Dedifferentiated amniotic fluid mesenchymal stem cell (primary cell): ENCODE data around the gene POLR2M.

Experiments used
- DNase-seq: peaks from one replicate; pipeline ENCODE4 v3.0.0-alpha.2; 2016; ENCODE audit errors: extremely low spot score

Gene POLR2M

DNA sequence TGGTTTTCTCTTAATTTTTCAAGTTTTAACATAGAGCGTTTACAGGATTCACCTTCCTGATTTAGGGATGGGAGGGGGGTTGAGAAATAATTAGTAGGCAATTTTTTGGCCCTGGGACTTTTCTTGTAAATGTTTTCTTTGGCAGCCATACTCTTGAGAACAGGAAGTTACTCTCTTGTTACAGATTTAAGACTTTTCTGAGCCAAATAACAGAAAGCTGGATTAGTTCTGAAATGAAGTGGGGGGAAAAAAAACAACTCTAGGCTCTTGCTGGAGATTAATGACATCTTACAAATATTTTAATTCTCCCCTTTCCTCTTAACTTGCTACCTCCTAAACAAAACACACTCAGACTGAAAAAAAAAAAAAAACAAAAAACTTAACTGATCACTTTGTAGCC, 13.8 kb upstream of the POLR2M start:
- peak; percentile 38 for DNase-seq

DNA sequence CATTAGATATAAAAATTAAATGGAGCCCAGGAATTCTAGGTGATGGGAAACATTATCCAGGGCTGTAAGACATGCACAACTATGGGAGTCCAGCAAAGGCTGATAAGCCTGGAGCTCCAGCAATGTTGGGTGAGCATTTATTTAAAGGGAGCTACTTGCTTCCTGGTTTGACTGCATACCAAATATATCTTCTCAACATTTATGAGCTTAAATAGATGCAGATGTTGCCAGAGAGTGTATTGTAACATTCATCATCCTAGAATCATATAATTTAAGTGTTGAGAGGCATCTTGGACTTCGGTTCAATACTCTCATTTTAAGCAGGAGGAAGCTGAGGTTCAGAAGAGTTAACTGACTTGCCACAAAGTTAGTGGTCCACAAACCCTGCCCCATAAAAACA, 12.2 kb upstream of the POLR2M start:
- DNase-seq, result peak; percentile 49

DNA sequence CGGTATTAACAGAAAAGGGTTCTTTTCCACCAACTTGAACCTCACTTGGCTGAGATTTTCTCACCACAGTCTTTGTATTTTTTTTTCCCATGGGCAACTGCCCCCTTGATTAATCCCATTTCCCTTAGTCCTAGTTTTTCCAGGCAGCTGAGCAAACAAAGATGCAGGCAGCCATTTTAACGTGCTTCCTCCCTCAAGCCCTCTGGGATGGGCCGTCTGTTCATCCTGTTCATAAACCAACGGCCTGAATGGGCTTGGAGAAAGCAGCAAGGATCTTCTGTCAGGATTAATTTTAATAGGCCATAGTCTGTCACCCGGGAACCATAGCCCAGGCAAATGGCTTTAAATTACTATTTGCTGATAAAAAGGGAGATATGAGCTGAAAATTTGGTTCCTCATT, 10.4 kb upstream of the POLR2M start:
- no peak for DNase-seq

DNA sequence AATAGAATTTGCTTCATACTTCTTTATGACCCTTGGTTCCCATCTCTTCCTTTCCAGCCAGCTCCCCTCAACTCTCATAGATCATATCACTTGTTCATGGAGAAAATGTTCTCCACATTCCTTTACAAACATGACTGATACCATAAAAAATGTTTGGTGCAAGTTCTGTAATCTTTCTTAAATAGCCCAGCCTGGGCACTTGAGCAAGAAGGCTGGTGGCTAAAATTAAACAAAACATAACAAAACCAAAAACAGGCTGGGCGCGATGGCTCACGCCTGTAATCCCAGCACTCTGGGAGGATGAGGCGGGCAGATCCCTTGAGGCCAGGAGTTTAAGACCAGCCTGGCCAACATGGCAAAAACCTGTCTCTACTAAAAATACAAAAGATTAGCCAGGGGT, 8.9 kb upstream of the POLR2M start:
- no peak for DNase-seq

DNA sequence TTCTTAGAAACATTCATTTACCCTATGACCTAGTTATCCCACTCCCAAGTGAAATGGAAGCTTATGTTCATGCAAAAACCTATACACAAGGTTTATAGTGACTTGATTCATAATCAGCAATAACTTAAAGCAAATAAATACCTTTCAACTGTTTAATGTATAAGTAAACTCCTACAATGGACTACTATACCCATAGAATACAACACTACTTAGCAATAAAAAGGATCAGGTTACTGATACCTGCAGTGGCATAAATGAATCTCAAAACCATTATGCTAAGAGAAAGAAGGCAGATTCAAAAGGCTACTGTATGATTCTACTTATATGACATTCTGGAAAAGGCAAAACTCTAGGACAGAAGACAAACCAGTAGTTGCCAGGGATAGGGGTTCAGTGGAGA, 8.3 kb upstream of the POLR2M start:
- no peak for DNase-seq

DNA sequence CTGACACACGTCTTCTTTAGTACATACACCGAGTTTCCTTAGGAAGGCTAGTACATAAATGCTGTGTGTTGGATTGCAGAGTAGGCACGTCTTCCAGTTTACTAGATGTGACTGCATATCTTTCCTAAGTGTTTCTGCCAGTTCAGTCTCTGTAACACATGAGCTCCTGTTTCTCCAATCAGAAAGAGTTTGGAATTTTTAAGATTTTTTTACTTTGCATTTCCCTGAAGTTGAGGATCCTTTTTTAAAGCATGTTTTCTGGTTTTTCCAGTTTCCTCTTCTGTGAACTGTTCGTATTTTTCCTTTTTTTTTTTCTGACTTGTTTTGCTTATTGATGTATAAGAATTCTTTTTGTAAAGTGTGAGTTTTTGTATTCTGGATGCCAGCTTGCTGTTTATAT, 7.5 kb upstream of the POLR2M start:
- no peak for DNase-seq

DNA sequence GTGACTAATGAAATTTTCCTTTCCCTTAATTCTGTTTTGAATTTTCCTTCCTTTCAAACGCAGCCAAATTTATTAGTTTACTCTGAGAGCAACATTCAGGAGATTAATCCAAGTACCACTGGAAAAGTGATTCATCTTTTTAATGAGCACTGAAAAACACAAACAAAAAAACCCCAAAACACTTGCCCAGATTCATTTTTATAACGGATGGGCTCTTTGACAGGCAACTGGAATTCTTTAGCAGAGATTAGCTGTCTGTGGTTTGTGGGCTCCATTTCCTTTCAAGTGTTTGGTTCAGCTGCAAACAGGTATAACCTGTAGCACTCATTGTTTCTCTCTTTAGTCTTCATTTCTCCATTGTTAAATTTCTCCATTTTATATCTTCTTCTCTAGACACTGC, 3.1 kb upstream of the POLR2M start:
- DNase-seq, result no peak

DNA sequence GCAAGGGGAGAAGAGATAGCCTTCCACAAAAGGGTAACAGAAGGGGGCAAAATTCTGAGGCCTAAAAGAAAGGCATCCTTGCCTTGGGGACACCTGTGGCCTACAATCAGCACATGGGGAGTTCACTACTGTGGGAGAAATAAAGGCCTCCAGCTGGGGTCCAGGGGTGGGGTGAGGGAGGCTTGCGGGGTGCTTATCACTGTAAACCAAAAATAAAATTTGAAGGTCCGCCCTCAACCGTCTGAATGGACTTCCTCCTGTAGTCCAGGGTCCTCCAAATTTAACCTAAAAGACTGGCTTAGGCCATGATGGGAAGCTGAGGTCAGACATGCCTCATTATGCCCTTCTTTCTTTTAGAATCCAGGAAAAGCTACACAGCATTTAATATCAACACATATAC, 2.1 kb upstream of the POLR2M start:
- DNase-seq, result no peak

DNA sequence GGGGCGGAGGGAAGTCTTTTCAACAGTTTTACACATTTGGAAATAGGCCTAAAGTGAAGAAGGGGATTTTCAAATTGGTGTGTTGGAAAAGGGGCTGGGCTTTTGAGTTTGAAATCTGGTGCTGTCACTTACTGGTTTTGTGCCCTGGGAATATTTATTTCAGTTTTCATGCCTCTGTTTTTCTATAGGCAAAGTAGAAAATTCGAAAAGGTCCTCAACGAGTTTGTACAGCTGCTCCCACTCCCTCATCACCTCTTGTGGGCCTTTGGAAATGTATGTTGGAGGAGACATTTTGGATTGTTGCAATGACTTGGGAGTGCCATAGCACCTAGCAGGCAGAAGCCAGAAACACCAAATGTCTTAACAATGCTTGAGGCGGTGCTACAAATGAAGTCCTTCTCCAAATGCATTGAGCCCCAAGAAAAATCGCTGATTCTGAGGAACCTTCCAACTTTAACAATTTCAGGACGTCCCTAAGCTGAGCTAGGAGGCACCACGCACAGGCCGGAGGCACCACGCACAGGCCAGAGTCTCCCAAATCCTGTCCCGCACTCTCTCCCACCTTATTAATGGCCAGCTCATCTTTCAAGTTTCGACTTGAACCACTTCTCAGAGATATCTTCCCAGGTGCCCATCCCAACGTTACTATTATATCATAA, 639 bp upstream of the POLR2M start:
- DNase-seq, result no peak

DNA sequence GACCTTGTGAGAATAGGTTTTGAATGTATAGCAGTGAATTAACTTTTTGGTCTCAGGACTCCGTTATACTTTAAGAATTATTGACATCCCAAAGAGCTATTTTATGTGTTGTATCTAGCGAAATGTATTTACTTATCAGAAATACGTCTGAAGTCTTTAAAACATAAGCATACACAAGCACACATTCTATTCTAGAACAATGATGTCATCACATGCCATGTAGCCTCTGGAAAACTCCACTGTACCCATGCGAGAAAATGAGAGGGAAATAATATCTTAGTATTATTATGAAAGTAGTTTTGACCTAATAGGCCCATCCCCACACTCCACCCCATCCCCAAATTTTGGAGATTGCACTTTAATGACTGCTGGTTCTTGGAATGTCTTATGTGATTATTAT, 1.5 kb downstream of the POLR2M start:
- DNase-seq, result peak; percentile 31

DNA sequence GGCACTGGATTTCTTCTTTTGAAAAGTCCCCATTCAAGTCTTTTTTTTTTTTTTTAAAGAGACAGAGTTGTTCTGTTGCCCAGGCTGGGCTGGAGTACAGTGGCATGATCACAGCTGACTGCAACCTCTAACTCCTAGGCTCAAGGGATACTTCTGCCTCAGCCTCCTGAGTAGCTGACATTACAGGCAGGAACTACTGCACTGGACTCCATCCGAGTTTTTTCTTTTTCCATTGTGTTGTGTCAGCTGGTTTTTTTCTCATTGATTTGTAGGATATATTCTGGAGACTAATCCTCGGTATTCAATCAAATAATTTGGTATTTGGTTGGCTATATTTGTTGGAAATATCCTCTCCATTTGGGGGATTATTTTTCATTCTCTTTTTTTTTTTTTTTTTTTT, 11.8 kb downstream of the POLR2M start:
- DNase-seq, result no peak

DNA sequence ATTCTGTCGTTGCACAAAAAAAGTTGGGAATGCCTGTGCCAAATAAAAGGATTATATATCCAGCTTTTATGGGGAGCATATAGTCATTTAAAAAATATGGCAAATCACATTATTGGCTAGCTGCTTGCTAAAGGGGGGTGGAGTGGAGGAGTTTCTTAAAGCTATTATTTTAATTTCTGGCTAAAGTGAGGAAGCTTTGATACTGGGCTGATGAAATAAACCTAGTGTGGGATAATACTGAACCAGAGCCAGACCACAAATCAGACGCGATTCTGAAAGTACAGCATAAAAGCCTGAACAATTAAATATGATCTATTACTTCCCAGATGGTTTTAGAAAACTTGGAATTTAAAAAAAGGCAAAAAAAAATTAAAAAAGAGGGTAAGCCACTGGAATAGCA, 14.4 kb downstream of the POLR2M start:
- no peak for DNase-seq

DNA sequence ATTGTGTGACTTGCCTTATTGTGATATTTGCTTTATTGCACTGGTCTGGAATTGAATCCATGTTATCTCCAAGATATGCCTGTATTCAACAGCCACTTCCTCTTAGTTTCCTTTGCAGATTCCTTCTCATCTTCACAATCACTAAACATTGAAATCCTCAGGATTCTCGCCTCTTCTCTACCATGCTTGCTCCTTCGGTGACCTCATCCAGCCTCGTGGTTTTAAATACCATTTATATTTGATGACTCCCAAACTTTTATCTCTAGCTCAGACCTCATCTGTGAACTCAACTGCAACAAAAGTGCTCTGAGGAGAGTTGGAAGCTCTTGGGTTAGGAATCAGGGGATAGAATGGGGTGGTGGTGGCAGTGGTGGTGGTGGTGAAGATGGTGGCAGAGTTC, 19.9 kb downstream of the POLR2M start:
- no peak for DNase-seq

DNA sequence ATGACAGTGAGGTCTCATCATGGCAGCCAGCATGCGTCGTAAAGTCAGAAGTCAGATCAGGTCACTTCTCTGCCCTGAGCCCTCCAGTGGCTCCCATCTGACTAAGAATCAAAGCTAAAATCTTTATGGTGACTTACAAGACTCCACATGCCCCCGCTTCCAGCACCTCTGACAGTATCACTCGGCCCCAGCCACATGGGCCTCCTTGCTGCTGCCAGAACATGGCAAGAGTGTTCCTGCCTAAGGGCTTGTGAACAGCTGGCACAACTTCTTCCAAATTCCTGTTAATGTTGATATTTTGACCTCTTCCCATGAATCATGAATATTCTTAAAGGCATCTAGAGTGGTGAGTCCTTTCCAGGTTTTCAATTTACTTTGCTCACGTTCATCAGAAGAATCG, 20.5 kb downstream of the POLR2M start:
- peak; percentile 21 for DNase-seq

DNA sequence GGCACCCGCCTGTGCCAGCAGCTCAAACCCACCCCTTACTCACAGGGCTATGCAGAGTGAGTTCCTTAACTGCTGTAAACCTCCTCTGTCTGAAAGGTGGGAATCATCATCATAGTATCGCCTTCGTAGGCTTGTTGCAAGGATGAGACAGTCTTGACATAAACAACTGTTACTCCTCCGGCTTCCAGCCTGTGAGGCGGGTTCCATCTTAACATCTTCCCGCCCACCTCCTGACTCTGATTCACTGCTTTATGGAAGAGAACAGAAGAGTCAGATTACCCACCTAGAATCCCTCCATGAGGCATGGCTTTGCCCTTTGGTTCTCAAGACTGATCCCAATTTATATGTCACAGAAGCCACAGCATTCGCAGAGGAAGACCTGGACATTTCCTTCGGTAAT, 21.9 kb downstream of the POLR2M start:
- DNase-seq, result no peak

DNA sequence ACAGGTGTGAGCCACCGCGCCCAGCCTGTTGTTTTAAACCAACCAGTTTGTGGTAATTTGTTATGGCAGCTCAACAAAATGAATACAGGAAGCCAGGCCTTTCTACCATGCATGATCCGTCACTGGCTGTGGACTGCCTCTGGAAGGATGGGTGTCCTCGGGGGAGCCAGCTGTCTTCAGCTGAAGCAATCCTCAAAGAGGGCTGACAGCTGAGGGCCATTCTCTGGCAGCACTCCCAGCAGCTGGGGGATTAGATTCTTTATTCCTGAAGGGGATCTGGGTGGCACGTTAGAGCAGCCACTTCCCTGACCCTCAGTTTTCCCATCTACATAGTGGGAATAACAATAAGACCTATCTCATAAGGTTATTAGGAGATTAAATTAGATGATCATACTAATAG, 24.4 kb downstream of the POLR2M start:
- no peak for DNase-seq

DNA sequence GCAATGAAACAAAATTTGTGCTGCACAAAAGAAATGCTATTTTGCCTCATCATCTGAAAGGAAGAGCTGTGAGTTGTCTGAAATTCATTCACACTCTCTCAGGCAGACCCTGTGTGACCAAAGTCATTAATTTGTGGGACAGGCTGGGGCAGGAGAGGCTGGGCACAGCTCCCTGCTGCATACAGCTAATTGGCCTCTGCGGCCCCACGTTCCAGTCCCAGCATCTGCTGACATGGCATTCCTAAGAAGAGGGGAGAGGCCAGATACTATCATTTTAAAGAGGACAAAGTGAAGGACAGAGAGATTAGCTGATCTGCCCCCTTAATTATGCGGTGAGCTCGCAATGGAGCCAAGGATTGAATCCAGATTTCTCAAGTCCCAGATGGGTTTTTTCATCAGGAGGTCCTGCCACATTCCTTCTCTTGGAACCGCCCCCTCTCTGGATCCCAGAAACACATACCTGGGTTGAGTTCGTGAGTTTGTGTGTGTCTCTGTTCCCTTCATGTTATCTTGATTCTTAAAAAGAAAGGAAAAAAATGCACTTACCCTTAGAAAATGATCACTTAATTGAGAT, 25.1 kb downstream of the POLR2M start:
- no peak for DNase-seq

DNA sequence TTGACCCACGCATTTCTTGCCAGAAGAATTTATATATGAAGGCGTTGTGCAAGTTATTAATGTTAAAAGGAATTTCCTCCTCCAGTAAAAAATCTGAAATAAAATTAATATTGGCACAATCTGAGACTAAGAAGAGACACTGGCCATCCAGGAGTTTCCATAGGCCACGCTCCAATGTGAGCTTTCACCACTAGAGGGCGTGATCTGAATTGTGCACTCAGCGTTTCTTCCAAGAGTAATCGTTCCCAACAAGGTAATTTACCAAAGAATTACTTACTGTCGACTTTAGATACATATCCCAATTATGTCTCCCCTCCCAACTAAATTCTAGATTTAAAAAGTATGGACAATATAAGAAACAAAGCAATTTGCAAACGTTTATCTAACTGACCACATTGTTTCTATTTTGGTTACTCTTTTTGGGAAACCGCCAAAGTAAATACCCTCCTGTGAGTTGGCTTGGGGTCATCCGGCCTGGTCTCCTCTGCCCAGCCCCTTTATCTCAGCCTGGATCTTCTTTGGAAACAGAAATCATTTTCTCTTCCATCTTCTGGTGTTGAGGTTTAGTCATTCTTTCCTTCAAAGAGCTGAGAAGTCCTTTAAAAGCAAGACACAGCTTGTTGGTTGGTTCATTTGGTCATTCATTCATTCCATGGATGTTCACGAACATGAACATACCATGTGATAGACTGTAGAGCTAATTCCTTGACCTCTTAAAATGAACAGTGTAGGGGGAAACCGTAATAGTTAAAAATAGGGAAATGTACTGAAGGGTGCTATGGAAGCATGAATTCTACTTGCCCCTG, 26.2 kb downstream of the POLR2M start:
- peak; percentile 49 for DNase-seq

DNA sequence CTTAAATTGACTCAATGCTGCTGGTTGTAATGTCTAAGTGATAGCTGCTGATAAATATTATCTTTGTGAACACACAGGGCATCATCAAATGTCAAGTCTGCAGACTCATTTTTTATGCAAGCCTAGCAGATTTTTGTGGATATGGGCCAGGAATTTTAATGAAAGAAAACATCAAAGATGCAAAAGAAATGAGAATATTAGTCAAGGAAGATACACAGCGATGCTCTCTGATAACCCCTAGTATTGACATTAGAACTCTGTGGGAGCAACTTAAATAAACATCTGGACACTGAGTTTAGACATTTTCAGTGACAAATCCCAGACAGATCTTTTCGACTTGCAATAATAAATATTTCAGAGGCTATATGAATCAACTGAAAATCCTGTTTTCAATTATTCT, 28.3 kb downstream of the POLR2M start:
- no peak for DNase-seq

DNA sequence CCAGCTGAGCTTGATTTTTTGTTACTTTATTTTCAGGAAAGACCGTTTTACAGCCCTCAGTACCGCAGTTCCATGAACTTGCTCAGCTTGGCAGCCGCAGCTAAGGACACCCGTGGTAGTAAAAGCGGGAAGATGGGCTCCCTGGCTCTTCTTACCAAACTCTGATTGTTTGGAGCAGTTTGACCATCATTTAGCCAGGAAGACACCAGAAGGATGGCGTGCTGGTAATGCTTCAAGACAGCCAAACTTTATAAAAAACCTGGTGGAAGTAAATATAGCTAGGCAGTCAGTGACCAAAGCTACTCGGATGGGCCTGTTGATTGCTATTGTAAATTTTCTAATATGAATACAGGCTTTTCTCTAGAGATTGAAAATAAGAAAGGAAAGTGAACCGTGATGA, 28.9 kb downstream of the POLR2M start:
- no peak for DNase-seq

DNA sequence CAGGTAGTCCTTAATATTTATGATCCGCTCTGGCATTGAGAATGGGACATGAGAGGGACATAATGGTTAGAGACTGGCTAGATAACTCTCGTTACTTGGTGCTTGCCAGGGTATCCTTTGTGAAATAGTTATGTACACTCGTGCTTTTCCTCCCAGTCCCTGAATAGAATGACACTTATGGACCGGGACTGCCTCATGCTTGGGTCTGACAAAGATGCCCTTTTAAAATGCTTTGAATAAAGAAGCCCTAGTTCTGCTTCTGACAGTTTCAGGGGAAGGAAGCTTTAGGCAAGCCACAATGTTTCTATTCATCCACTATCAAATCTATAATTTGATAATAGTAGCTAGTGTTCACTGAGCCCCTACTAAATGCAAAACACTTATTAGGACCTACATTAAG, 29.4 kb downstream of the POLR2M start:
- no peak for DNase-seq

DNA sequence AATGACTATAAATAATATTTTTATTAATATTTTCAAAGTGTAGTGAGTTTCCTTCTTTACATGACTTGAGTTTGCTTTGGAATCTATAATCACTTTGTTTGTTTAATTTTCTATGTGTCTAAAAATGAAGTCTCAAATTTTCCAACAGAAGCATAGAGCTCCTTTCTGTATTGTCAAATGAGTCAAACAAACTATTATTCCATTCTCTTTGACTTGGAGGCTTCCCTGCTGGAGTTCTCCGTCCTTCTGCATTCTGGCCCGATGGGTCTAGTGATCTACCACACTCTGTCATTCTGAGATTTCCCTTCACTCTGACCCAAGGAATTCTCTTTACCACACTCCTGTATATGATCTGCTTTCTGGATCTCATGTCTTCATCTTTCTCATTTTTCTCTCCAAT, 30.1 kb downstream of the POLR2M start:
- DNase-seq, result no peak

DNA sequence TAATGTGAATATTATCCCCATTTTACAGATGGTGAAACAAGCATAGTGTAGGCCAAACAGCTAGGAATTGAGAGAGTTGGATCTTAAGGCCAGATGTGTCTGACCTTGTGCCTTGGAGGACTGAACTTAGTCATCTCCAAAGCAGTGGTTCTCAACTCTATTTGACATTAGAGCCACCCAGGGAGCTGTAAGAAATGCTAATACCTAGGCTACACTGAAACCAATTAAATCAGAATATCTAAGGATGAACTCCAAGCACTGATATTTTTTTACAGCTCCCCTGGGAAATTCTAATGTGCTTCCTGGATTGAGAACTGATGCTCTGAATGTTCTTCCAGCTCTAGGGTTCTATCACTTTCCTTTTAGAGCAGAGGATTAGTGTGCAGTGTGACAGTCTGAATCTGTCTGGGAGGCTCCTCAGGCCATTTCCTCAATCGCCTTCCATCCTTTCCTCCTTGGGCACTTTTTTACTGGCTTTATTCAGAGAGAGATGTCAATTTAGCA, 32.3 kb downstream of the POLR2M start:
- DNase-seq, result no peak
